ENCODE results near the gene ZNF582.

The ZNF582 gene

GRCh38 chr19:56398809-56399208, 5.5 kb upstream of the ZNF582 start:
- Histone ChIP-seq H3K36me3 (ENCODE audit: low read depth) (no peaks in the 10 kb centered on the region), H3K9me3 (ENCODE audit: severe bottlenecking) (peaks cover 8% of the 10 kb centered on the region), H3K27ac (ENCODE audit: poor library complexity, severe bottlenecking) (no peak overlapping the region), H3K4me3 (ENCODE audit: severe bottlenecking) (no peak overlapping the region), H3K4me1 (ENCODE audit: insufficient read depth, poor library complexity, severe bottlenecking) (no peaks in the 10 kb centered on the region), H3K27me3 (ENCODE audit: insufficient read depth, poor library complexity, severe bottlenecking) (no peaks in the 10 kb centered on the region)
- no peak for ATAC-seq (ENCODE audit: low read depth)
- DNase-seq (ENCODE audit: low spot score), result no peak
- no peak for TF ChIP-seq CTCF (IDR thresholded peaks at IDR 0.05; ENCODE audit: poor library complexity, severe bottlenecking)

DNA sequence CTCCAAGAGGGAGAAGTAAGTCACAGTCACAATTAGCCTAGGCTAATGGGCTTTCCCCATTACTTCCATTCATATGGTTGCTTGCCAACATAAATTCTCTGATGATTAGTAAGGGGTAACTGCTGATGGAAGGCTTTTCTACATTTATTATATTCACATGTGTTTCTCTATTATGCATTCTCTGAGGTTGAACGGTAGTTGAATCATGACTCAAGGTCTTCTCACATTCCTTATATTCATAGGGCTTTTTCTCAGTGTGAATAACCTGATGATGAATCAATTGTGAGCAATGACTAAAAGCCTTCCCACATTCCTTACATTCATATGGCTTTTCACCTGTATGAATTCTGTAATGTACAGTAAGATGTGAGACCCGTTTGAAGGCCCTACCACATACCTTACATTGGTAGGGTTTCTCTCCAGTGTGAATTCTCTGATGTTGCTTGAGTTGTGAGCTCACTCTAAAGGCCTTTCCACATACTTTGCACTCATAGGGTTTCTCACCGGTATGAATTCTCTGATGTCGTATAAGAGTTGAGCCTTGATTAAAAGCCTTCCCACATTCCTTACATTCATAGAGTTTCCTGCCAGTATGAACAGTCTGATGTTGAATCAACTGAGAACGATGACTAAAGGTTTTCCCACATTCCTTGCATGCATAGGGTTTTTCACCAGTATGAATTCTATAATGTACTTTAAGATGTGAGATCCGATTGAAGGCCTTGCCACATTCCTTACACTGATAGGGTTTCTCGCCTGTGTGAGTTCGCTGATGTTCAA, 9.3 kb downstream of the ZNF582 start:
- ATAC-seq (ENCODE audit: low read depth), result peak; percentile 79
- H3K4me1 ChIP-seq (ENCODE audit: insufficient read depth, poor library complexity, severe bottlenecking), result no peaks in the 10 kb centered on the region
- H3K4me3 ChIP-seq (ENCODE audit: severe bottlenecking), result no peak overlapping the region
- peaks cover 4% of the 10 kb centered on the region; the same call in 1 of the 2 replicates for H3K36me3 ChIP-seq (ENCODE audit: low read depth)
- no peaks in the 10 kb centered on the region for H3K27me3 ChIP-seq (ENCODE audit: insufficient read depth, poor library complexity, severe bottlenecking)
- peak overlapping the region; percentile 65 for H3K27ac ChIP-seq (ENCODE audit: poor library complexity, severe bottlenecking)
- no peak for DNase-seq (ENCODE audit: low spot score)
- H3K9me3 ChIP-seq (ENCODE audit: severe bottlenecking), result peaks cover 13% of the 10 kb centered on the region
- TF ChIP-seq CTCF (IDR thresholded peaks at IDR 0.05; ENCODE audit: poor library complexity, severe bottlenecking), result no peak

DNA sequence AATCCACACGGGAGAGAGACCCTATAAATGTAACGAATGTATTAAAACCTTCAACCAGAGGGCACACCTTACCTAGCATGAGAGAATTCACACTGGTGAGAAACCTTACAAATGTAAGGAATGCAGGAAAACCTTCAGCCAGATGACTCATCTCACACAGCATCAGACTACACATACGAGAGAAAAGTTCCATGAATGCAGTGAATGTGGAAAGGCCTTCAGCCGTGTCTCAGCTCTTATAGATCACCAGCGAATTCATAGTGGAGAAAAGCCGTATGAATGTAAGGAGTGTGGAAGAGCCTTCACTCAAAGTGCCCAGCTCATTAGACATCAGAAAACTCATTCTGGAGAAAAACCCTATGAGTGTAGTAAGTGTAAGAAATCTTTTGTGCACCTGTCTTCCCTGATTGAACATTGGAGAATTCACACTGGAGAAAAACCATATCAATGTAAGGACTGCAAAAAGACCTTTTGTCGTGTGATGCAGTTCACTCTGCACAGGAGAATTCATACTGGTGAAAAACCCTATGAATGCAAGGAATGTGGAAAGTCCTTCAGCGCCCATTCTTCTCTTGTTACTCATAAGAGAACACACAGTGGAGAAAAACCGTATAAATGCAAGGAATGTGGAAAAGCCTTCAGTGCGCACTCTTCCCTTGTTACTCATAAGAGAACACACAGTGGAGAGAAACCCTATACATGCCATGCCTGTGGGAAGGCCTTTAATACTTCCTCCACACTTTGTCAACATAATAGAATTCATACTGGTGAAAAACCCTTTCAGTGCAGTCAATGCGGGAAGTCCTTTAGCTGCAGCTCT, 16.0 kb downstream of the ZNF582 start:
- H3K4me3 ChIP-seq (ENCODE audit: severe bottlenecking), result no peak overlapping the region
- no peak overlapping the region for H3K27ac ChIP-seq (ENCODE audit: poor library complexity, severe bottlenecking)
- peaks cover 39% of the 10 kb centered on the region for H3K36me3 ChIP-seq (ENCODE audit: low read depth)
- H3K4me1 ChIP-seq (ENCODE audit: insufficient read depth, poor library complexity, severe bottlenecking), result no peaks in the 10 kb centered on the region
- no peak for TF ChIP-seq CTCF (IDR thresholded peaks at IDR 0.05; ENCODE audit: poor library complexity, severe bottlenecking)
- H3K27me3 ChIP-seq (ENCODE audit: insufficient read depth, poor library complexity, severe bottlenecking), result no peaks in the 10 kb centered on the region
- no peak for DNase-seq (ENCODE audit: low spot score)
- no peak for ATAC-seq (ENCODE audit: low read depth)
- H3K9me3 ChIP-seq (ENCODE audit: severe bottlenecking), result peaks cover 25% of the 10 kb centered on the region

GRCh38 chr19:56372281-56372680, 21.1 kb downstream of the ZNF582 start:
- DNase-seq (ENCODE audit: low spot score), result no peak
- Histone ChIP-seq H3K4me1 (ENCODE audit: insufficient read depth, poor library complexity, severe bottlenecking) (no peaks in the 10 kb centered on the region), H3K9me3 (ENCODE audit: severe bottlenecking) (peaks cover 12% of the 10 kb centered on the region), H3K27me3 (ENCODE audit: insufficient read depth, poor library complexity, severe bottlenecking) (no peaks in the 10 kb centered on the region), H3K36me3 (ENCODE audit: low read depth) (peaks cover 43% of the 10 kb centered on the region), H3K27ac (ENCODE audit: poor library complexity, severe bottlenecking) (no peak overlapping the region), H3K4me3 (ENCODE audit: severe bottlenecking) (no peak overlapping the region)
- no peak for ATAC-seq (ENCODE audit: low read depth)
- no peak for TF ChIP-seq CTCF (IDR thresholded peaks at IDR 0.05; ENCODE audit: poor library complexity, severe bottlenecking)

All from RWPE2 (cell line).